HS-5 (cell line): ENCODE data around the gene APC.
"Not testable (repeated sequence)": the region's sequence is repeated elsewhere in the genome, so short reads cannot be mapped to it uniquely, and the experiment has no call there.

ENCODE experiments used
- DNase-seq: peaks from one replicate; pipeline ENCODE4 v3.0.0-alpha.2; 2012; ENCODE audit warnings: low read depth

The APC gene

GRCh38 chr5:112857866-112858265, 120.2 kb downstream of the APC start:
- no peak for DNase-seq

- DNase-seq: not testable (repeated sequence)
These were observed 122.9 kb downstream of the APC start for GRCh38 chr5:112860571-112860928.

GRCh38 chr5:112860929-112861637, 123.4 kb downstream of the APC start, which contains the start of gene SRP19:
TSS of gene SRP19 (plus strand) at chr5:112861287. CDS start at chr5:112861377, 90 bp downstream.
- DNase-seq: peak; percentile 85

DNA sequence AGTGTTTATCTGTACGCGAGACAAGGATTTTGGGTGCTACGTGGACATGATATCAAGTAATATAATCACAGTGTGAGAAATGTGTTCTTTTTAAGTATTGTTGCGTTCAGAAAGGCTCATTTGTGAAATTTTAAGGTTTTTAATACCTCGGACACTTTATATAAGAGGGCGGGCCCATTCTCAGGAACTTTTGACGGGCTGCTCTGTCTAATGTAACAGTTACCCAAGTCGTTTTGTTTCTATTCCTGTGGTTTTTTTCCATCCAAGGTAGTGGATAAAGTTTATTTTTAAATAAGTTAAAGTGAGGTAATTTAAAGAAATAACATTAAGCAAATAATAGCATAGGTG, 123.9 kb downstream of the APC start:
- DNase-seq: no peak

DNA sequence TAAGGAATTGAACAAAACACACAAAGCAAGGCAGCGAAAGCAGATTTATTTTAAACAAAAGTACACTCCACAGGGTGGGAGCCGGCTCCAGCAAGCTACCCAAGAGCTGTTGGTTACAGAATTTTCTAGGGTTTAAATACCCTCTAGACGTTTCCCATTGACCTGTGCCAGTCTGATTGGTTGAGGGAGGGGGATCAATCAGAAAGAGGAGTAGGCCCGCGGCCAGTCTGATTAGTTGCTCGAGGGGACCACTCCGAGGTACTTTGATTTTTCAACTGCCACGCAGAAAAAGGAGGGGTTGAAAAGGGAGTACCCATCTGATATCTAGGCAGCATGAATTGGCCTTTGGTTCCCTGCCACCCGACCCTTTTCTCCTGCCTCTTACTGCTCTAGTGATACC, 124.4 kb downstream of the APC start:
- DNase-seq: no peak

GRCh38 chr5:112863549-112863948, 125.9 kb downstream of the APC start:
- DNase-seq: no peak

DNA sequence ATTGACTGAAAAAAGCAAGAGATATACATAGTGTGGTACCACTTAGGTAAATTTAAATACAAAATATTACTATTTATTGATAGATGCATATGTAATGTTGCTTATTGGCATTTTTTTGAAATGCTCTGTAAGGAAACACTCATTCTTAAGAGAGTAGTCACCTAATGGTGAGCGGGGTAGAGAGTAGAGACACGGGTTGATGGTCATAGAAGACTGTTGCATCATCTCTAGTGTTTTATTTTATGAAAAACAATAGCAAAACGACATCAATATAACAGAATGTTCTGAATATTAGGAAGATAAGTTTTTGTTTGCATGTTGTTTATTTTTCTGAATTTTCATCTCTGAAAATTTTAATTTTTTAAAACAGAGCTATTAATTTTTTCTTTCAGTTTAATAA, 127.4 kb downstream of the APC start:
- no peak for DNase-seq

- no peak for DNase-seq
These were observed 129.1 kb downstream of the APC start for GRCh38 chr5:112866739-112867138.

DNA sequence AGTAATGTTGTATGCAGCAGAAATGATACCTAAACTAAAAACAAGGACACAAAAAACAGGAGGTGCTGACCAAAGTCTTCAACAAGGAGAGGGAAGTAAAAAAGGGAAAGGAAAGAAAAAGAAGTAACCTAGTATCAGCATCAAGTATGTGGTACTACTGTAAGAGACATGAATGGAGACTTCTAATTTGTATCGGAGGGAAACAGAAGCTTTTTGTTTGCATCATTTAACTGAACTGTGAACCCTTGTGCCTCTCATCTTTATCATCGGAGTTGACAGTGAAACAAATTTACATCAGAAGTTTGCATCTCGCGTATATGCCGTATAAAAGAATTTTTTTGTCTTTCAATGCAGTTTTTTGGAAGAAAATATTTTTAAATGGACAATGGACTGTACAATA, 129.7 kb downstream of the APC start:
- DNase-seq: no peak

- no peak for DNase-seq
These were observed 132.3 kb downstream of the APC start for GRCh38 chr5:112869948-112870347.

DNA sequence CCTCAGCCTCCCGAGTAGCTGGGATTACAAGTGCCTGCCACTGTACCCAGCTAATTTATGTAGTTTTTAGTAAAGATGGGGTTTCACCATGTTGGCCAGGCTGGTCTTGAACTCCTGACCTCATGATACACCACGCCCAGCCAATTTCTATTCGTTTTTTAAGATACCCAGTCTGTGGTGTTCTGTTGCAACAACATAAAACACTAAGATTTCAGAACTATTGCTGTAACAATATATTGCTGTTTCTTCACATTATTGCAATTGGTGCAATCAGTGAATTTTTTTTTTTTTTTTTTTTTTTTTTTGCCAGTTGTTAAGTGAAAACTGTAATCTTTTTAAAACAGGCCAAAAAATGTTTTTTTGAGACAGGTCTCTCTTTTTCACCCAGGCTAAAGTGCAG, 133.3 kb downstream of the APC start:
- no peak for DNase-seq

- DNase-seq: no peak
These were observed 138.7 kb downstream of the APC start for GRCh38 chr5:112876362-112876761.

DNA sequence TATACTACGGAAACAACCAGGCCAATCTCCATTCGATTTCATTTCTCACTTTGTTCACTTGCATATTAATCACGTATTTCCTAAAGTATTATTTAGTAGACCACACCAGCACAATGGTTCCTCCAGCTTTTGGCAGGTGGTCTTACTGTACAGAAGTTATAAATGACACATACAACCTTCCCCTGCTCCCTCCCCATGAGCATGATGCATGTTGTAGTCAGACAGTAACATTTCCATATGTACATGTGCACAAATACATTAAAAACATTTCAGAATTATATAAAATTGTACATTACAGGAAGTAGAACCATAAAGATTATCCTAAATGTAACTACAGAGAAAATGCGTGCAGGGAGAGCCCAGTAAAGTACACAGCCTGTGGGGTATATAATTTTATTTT, 140.4 kb downstream of the APC start:
- DNase-seq: no peak

GRCh38 chr5:112878760-112879159, 141.1 kb downstream of the APC start:
- DNase-seq: no peak

- DNase-seq: no peak
These were observed 142.7 kb downstream of the APC start for GRCh38 chr5:112880219-112880964.

GRCh38 chr5:112883192-112883591, 145.5 kb downstream of the APC start:
- DNase-seq: no peak

- DNase-seq: no peak
These were observed 147.3 kb downstream of the APC start for GRCh38 chr5:112885001-112885400.

DNA sequence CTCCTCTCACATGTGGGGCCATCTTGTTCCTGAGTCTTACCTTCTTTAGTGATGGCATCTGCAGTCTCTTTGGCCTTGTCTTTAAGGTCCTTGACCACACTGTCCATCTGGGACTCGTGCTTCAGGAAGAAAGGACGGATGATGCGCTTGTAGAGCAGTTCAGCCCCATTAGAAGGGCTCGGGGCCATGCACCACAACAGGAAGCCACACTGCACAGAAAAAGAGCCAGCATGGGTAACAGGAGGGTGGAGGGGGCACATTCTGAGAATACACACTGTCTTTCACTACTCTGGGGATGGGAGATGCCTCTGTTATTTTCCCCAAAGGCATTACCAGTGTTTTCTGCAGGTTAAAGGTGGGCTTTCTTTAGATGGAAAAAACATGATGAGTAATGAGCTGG, 149.3 kb downstream of the APC start:
- no peak for DNase-seq

DNA sequence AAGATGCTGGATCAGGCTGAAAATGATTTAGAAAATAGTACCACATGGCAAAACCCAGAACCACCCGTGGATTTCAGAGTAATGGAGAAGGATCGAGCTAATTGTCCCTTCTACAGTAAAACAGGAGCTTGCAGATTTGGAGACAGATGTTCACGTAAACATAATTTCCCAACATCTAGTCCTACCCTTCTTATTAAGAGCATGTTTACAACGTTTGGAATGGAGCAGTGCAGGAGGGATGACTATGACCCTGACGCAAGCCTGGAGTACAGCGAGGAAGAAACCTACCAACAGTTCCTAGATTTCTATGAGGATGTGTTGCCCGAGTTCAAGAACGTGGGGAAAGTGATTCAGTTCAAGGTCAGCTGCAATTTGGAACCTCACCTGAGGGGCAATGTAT, 154.4 kb downstream of the APC start:
- not testable (repeated sequence) for DNase-seq

- DNase-seq: no peak
These were observed 155.1 kb downstream of the APC start for GRCh38 chr5:112892776-112893175.

- no peak for DNase-seq
These were observed 158.0 kb downstream of the APC start for GRCh38 chr5:112895682-112896081.
